ENCODE results near the gene DNAJC30. TPM values are rescaled to one million over a fixed set of nuclear protein-coding genes. Genes with fewer than 3 reads are reported as not detected.

DNAJC30 gene
- polyA plus RNA-seq, 1 donor (not counting 4 experiments of a cell fraction or from before 2014, with no cell fraction given), result 4.9 TPM

- Histone ChIP-seq H3K4me1 (ENCODE audit: control insufficient read depth, extremely low read depth, insufficient read depth, low read length) (peaks cover 26% of the 10 kb centered on the region), H3K9me3 (ENCODE audit: control insufficient read depth, low read depth, low read length) (no peaks in the 10 kb centered on the region), H3K79me2 (ENCODE audit: control insufficient read depth, insufficient read depth, low read length) (peaks cover 78% of the 10 kb centered on the region), H2AFZ (ENCODE audit: control insufficient read depth, low read length) (no peak overlapping the region), H3K4me3 (ENCODE audit: control insufficient read depth in 2 of 3, extremely low read depth in 1 of 3, insufficient read depth in 2 of 3, low read depth in 1 of 3, low read length in 3 of 3) (no peak overlapping the region), H4K20me1 (ENCODE audit: control insufficient read depth, extremely low read depth, insufficient read depth, low read length) (peaks cover 74% of the 10 kb centered on the region), H3K9ac (ENCODE audit: control insufficient read depth, extremely low read depth, insufficient read depth, low read length) (no peak overlapping the region), H3K27ac (ENCODE audit: control insufficient read depth, insufficient read depth, low read length) (no peak overlapping the region), H3K27me3 (ENCODE audit: control insufficient read depth, extremely low read depth, insufficient read depth, low read length) (no peaks in the 10 kb centered on the region), H3K9me1 (ENCODE audit: control insufficient read depth, extremely low read depth, insufficient read depth, low read length) (peaks cover 18% of the 10 kb centered on the region), H3K4me2 (ENCODE audit: control insufficient read depth, extremely low read depth, insufficient read depth, low read depth, low read length) (no peak overlapping the region), H3K36me3 (ENCODE audit: control insufficient read depth in 2 of 2, extremely low read depth in 1 of 2, insufficient read depth in 2 of 2, low read length in 2 of 2) (peaks cover 21 to 38% of the 10 kb centered on the region in 2 experiments)
- FAIRE-seq, result no peak
- dilution Hi-C loops (cut with MboI; ENCODE audit: extremely low pct_ligation_motif_present, low sequenced_read_pairs), result no loop called here
- DNase-seq (ENCODE audit: low read depth, low spot score), result no peak
- TF ChIP-seq CTCF (optimal IDR thresholded peaks at IDR 0.05 in 1 of 3, IDR thresholded peaks at IDR 0.05 in 1 of 3, conservative IDR thresholded peaks at IDR 0.05 in 1 of 3; ENCODE audit: extremely low read depth in 1 of 3, insufficient read depth in 2 of 3, low read length in 3 of 3), result no peak
- TF ChIP-seq EZH2 (IDR thresholded peaks at IDR 0.05; ENCODE audit: low read length), result no peak
These were observed 29.5 kb upstream of the DNAJC30 start for GRCh38 chr7:73712773-73713172.

GRCh38 chr7:73708961-73709549 is 25.8 kb upstream of the DNAJC30 start:
- no peak overlapping the region for H3K9ac ChIP-seq (ENCODE audit: control insufficient read depth, extremely low read depth, insufficient read depth, low read length)
- H3K79me2 ChIP-seq (ENCODE audit: control insufficient read depth, insufficient read depth, low read length), result peaks cover 50% of the 10 kb centered on the region
- H3K36me3 ChIP-seq (ENCODE audit: control insufficient read depth in 2 of 2, extremely low read depth in 1 of 2, insufficient read depth in 2 of 2, low read length in 2 of 2), result peaks cover 20 to 50% of the 10 kb centered on the region in 2 experiments

More at GRCh38 chr7:73708961-73709549, 25.8 kb upstream of the DNAJC30 start:
- no peaks in the 10 kb centered on the region for H3K27me3 ChIP-seq (ENCODE audit: control insufficient read depth, extremely low read depth, insufficient read depth, low read length)
- FAIRE-seq (no peak), DNase-seq (ENCODE audit: low read depth, low spot score) (no peak)
- dilution Hi-C loops (cut with MboI; ENCODE audit: extremely low pct_ligation_motif_present, low sequenced_read_pairs), result no loop called here
- H3K27ac ChIP-seq (ENCODE audit: control insufficient read depth, insufficient read depth, low read length), result no peak overlapping the region
- H3K9me3 ChIP-seq (ENCODE audit: control insufficient read depth, low read depth, low read length), result no peaks in the 10 kb centered on the region
- H3K4me3 ChIP-seq (ENCODE audit: control insufficient read depth in 2 of 3, extremely low read depth in 1 of 3, insufficient read depth in 2 of 3, low read depth in 1 of 3, low read length in 3 of 3), result no peak overlapping the region
- H4K20me1 ChIP-seq (ENCODE audit: control insufficient read depth, extremely low read depth, insufficient read depth, low read length), result peaks cover 68% of the 10 kb centered on the region
- H2AFZ ChIP-seq (ENCODE audit: control insufficient read depth, low read length), result no peak overlapping the region
- no peak overlapping the region for H3K4me2 ChIP-seq (ENCODE audit: control insufficient read depth, extremely low read depth, insufficient read depth, low read depth, low read length)
- H3K9me1 ChIP-seq (ENCODE audit: control insufficient read depth, extremely low read depth, insufficient read depth, low read length), result peaks cover 10% of the 10 kb centered on the region
- TF ChIP-seq CTCF (optimal IDR thresholded peaks at IDR 0.05 in 1 of 3, IDR thresholded peaks at IDR 0.05 in 1 of 3, conservative IDR thresholded peaks at IDR 0.05 in 1 of 3; ENCODE audit: extremely low read depth in 1 of 3, insufficient read depth in 2 of 3, low read length in 3 of 3) (no peak), EZH2 (IDR thresholded peaks at IDR 0.05; ENCODE audit: low read length) (no peak)
- H3K4me1 ChIP-seq (ENCODE audit: control insufficient read depth, extremely low read depth, insufficient read depth, low read length), result peaks cover 34% of the 10 kb centered on the region
